ENCODE measurements around the gene NAA40. TPM values are rescaled to one million over a fixed set of nuclear protein-coding genes. Genes with fewer than 3 reads are reported as not detected.

NAA40 gene
- total RNA-seq, 2 experiments from 2014 or later, result 37.0 to 46.0 TPM

GRCh38 chr11:63907063-63907462, 31.7 kb upstream of the NAA40 start:
- peaks cover 18% of the 10 kb centered on the region for H3K36me3 Mint-ChIP-seq
- H3K4me1 Mint-ChIP-seq, result no peaks in the 10 kb centered on the region
- CTCF ChIA-PET, result interaction anchor here (0.7 to 1.9 kb wide), 14 partner anchors 9 to 139 kb away, joined by 3 to 36 read pairs (median 4); partner anchors contain the start of genes MARK2 and ZFTA
- no peaks in the 10 kb centered on the region for H3K9me3 Mint-ChIP-seq (ENCODE audit: low read depth)
- no peak overlapping the region for H3K27ac Mint-ChIP-seq
- DNase-seq (no peak), ATAC-seq (no peak)
- no peak overlapping the region for H3K4me3 Mint-ChIP-seq
- H3K27me3 Mint-ChIP-seq, result no peaks in the 10 kb centered on the region

GRCh38 chr11:63907808-63908530, 30.8 kb upstream of the NAA40 start:
- no peaks in the 10 kb centered on the region for H3K4me1 Mint-ChIP-seq
- ATAC-seq (no peak), DNase-seq (no peak)
- no peak overlapping the region for H3K4me3 Mint-ChIP-seq
- CTCF ChIA-PET, result interaction anchor here (1.9 kb wide), 1 partner anchor 69 kb away, joined by 36 read pairs; the partner anchor contains the start of gene MARK2
- peaks cover 15% of the 10 kb centered on the region for H3K36me3 Mint-ChIP-seq
- no peaks in the 10 kb centered on the region for H3K9me3 Mint-ChIP-seq (ENCODE audit: low read depth)
- H3K27me3 Mint-ChIP-seq, result no peaks in the 10 kb centered on the region
- no peak overlapping the region for H3K27ac Mint-ChIP-seq

- DNase-seq (no peak), ATAC-seq (no peak)
- CTCF ChIA-PET, result interaction anchor here (1.8 kb wide), 1 partner anchor 71 kb away, joined by 8 read pairs; no protein-coding TSS in a partner anchor
- Mint-ChIP-seq H3K4me3 (no peak overlapping the region), H3K9me3 (ENCODE audit: low read depth) (no peaks in the 10 kb centered on the region), H3K27me3 (no peaks in the 10 kb centered on the region), H3K27ac (no peak overlapping the region), H3K4me1 (no peaks in the 10 kb centered on the region), H3K36me3 (peaks cover 7% of the 10 kb centered on the region)
Observed at GRCh38 chr11:63908631-63909401, 30.0 kb upstream of the NAA40 start.

GRCh38 chr11:63909591-63910506, 29.0 kb upstream of the NAA40 start:
- Mint-ChIP-seq H3K27ac (no peak overlapping the region), H3K4me3 (no peak overlapping the region), H3K4me1 (no peaks in the 10 kb centered on the region), H3K9me3 (ENCODE audit: low read depth) (no peaks in the 10 kb centered on the region), H3K36me3 (peaks cover 4% of the 10 kb centered on the region), H3K27me3 (no peaks in the 10 kb centered on the region)
- DNase-seq, result no peak
- CTCF ChIA-PET, result interaction anchor here (1.8 kb wide), 1 partner anchor 72 kb away, joined by 8 read pairs; no protein-coding TSS in a partner anchor
- no peak for ATAC-seq

- ATAC-seq (no peak), DNase-seq (no peak)
- H3K36me3 Mint-ChIP-seq, result peaks cover 4% of the 10 kb centered on the region
- no peak overlapping the region for H3K4me3 Mint-ChIP-seq
- no peak overlapping the region for H3K27ac Mint-ChIP-seq
- peaks cover 3% of the 10 kb centered on the region for H3K27me3 Mint-ChIP-seq
- CTCF ChIA-PET, result no interaction called here
- H3K9me3 Mint-ChIP-seq (ENCODE audit: low read depth), result no peaks in the 10 kb centered on the region
- H3K4me1 Mint-ChIP-seq, result no peaks in the 10 kb centered on the region
Observed at GRCh38 chr11:63910675-63911074, 28.1 kb upstream of the NAA40 start.

- Mint-ChIP-seq H3K9me3 (ENCODE audit: low read depth) (no peaks in the 10 kb centered on the region), H3K4me1 (peaks cover 3% of the 10 kb centered on the region), H3K27me3 (peaks cover 3% of the 10 kb centered on the region), H3K4me3 (no peak overlapping the region), H3K36me3 (peaks cover 4% of the 10 kb centered on the region), H3K27ac (no peak overlapping the region)
- DNase-seq, result no peak
- CTCF ChIA-PET, result no interaction called here
- ATAC-seq, result no peak
Observed at GRCh38 chr11:63911440-63911839, 27.4 kb upstream of the NAA40 start.

GRCh38 chr11:63911876-63912275, 26.9 kb upstream of the NAA40 start:
- no peak for ATAC-seq
- peaks cover 3% of the 10 kb centered on the region for H3K27me3 Mint-ChIP-seq

GRCh38 chr11:63912678-63913077, 26.1 kb upstream of the NAA40 start:
- Mint-ChIP-seq H3K27ac (no peak overlapping the region), H3K4me3 (no peak overlapping the region), H3K4me1 (peaks cover 6% of the 10 kb centered on the region), H3K36me3 (peaks cover 4% of the 10 kb centered on the region), H3K9me3 (ENCODE audit: low read depth) (no peaks in the 10 kb centered on the region), H3K27me3 (peaks cover 3% of the 10 kb centered on the region)
- no peak for DNase-seq
- ATAC-seq, result no peak
- CTCF ChIA-PET, result interaction anchor here (0.6 to 1.7 kb wide), 2 partner anchors 33 to 35 kb away, joined by 3 to 4 read pairs; no protein-coding TSS in a partner anchor

More at GRCh38 chr11:63911876-63912275, 26.9 kb upstream of the NAA40 start:
- Mint-ChIP-seq H3K27ac (no peak overlapping the region), H3K36me3 (peaks cover 4% of the 10 kb centered on the region), H3K4me3 (no peak overlapping the region), H3K9me3 (ENCODE audit: low read depth) (no peaks in the 10 kb centered on the region), H3K4me1 (peaks cover 4% of the 10 kb centered on the region)
- DNase-seq, result no peak
- CTCF ChIA-PET, result no interaction called here

- H3K27ac Mint-ChIP-seq, result no peak overlapping the region
- peaks cover 10% of the 10 kb centered on the region for H3K4me1 Mint-ChIP-seq
- ATAC-seq (no peak), DNase-seq (no peak)
- H3K36me3 Mint-ChIP-seq, result peaks cover 1% of the 10 kb centered on the region
- CTCF ChIA-PET, result interaction anchor here (0.6 to 2.5 kb wide), 6 partner anchors 26 to 77 kb away, joined by 3 to 9 read pairs (median 4); no protein-coding TSS in a partner anchor
- H3K27me3 Mint-ChIP-seq, result peaks cover 7% of the 10 kb centered on the region
- H3K9me3 Mint-ChIP-seq (ENCODE audit: low read depth), result no peaks in the 10 kb centered on the region
- H3K4me3 Mint-ChIP-seq, result no peak overlapping the region
Observed at GRCh38 chr11:63913866-63914830, 24.7 kb upstream of the NAA40 start.

GRCh38 chr11:63914896-63915691, 23.7 kb upstream of the NAA40 start:
- H3K36me3 Mint-ChIP-seq, result peaks cover under 1% of the 10 kb centered on the region
- CTCF ChIA-PET, result interaction anchor here (0.9 to 2.5 kb wide), 7 partner anchors 8 to 78 kb away, joined by 3 to 9 read pairs (median 3); no protein-coding TSS in a partner anchor
- H3K4me1 Mint-ChIP-seq, result peaks cover 10% of the 10 kb centered on the region
- ATAC-seq, result no peak
- no peak overlapping the region for H3K4me3 Mint-ChIP-seq
- no peaks in the 10 kb centered on the region for H3K9me3 Mint-ChIP-seq (ENCODE audit: low read depth)
- H3K27ac Mint-ChIP-seq, result no peak overlapping the region
- no peak for DNase-seq
- peaks cover 7% of the 10 kb centered on the region for H3K27me3 Mint-ChIP-seq

- Mint-ChIP-seq H3K4me3 (peak overlapping the region; percentile 56), H3K9me3 (ENCODE audit: low read depth) (no peaks in the 10 kb centered on the region), H3K4me1 (peaks cover 10% of the 10 kb centered on the region), H3K27ac (no peak overlapping the region), H3K27me3 (peaks cover 7% of the 10 kb centered on the region), H3K36me3 (no peaks in the 10 kb centered on the region)
- peak; percentile 16 for ATAC-seq
- DNase-seq, result peak; percentile 55
- CTCF ChIA-PET, result interaction anchor here (0.9 to 2.5 kb wide), 7 partner anchors 9 to 79 kb away, joined by 3 to 9 read pairs (median 4); no protein-coding TSS in a partner anchor
Observed at GRCh38 chr11:63915961-63916836, 22.6 kb upstream of the NAA40 start.
